Measurements from ENCODE around the gene SORCS2.

DNA sequence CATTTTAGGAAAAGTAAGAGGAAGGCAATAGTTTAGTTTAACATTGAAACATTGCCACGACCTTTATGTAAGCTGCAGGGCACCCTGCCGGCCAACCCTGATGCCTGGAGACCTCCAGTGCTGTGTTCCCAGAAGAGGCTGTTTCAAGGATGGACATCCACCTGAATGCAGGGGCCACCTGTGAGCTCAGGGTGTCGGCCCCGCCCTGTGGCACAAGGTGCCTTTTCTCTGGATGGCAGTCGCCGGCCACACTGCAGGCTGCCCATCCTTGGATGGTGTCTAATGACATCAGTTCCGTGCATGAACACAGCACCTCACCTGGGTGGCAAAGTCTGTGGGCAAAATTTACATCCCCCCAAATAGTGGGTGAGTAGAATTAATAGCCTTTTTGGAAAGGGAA is 567.3 kb downstream of the SORCS2 start:
- TF ChIP-seq, protein P1, sequence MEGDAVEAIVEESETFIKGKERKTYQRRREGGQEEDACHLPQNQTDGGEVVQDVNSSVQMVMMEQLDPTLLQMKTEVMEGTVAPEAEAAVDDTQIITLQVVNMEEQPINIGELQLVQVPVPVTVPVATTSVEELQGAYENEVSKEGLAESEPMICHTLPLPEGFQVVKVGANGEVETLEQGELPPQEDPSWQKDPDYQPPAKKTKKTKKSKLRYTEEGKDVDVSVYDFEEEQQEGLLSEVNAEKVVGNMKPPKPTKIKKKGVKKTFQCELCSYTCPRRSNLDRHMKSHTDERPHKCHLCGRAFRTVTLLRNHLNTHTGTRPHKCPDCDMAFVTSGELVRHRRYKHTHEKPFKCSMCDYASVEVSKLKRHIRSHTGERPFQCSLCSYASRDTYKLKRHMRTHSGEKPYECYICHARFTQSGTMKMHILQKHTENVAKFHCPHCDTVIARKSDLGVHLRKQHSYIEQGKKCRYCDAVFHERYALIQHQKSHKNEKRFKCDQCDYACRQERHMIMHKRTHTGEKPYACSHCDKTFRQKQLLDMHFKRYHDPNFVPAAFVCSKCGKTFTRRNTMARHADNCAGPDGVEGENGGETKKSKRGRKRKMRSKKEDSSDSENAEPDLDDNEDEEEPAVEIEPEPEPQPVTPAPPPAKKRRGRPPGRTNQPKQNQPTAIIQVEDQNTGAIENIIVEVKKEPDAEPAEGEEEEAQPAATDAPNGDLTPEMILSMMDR (IDR thresholded peaks at IDR 0.05), result no peak
- no peak for TF ChIP-seq POLR2A (IDR thresholded peaks at IDR 0.05)

Measured in right lobe of liver (tissue), 4 donors.